ENCODE measurements around the gene ARL14.

ARL14 gene

GRCh38 chr3:160676547-160677303, at the start of gene ARL14:
TSS of gene ARL14 (plus strand) at chr3:160677160. CDS start at chr3:160677347, 187 bp downstream.
- no peak for DNase-seq

- no peak for DNase-seq
These were observed 47.5 kb upstream of the ARL14 start for GRCh38 chr3:160629491-160629890.

GRCh38 chr3:160633361-160634083, 43.4 kb upstream of the ARL14 start:
- DNase-seq: no peak

- DNase-seq: no peak
These were observed 41.7 kb upstream of the ARL14 start for GRCh38 chr3:160635213-160635612.

GRCh38 chr3:160637086-160637485, 39.9 kb upstream of the ARL14 start:
- DNase-seq: no peak

- no peak for DNase-seq
These were observed 38.8 kb upstream of the ARL14 start for GRCh38 chr3:160638184-160638583.

GRCh38 chr3:160641665-160642309, 35.2 kb upstream of the ARL14 start:
- DNase-seq: no peak

GRCh38 chr3:160643994-160644393, 33.0 kb upstream of the ARL14 start:
- DNase-seq: no peak

- no peak for DNase-seq
These were observed 32.5 kb upstream of the ARL14 start for GRCh38 chr3:160644491-160644890.

GRCh38 chr3:160648701-160649100, 28.3 kb upstream of the ARL14 start:
- no peak for DNase-seq

GRCh38 chr3:160649596-160649995, 27.4 kb upstream of the ARL14 start:
- no peak for DNase-seq

- DNase-seq: no peak
These were observed 23.4 kb upstream of the ARL14 start for GRCh38 chr3:160653512-160653911.

- no peak for DNase-seq
These were observed 16.1 kb upstream of the ARL14 start for GRCh38 chr3:160660902-160661301.

- no peak for DNase-seq
These were observed 15.3 kb upstream of the ARL14 start for GRCh38 chr3:160661660-160662059.

GRCh38 chr3:160665231-160665630, 11.7 kb upstream of the ARL14 start:
- DNase-seq: no peak

- no peak for DNase-seq
These were observed 11.0 kb upstream of the ARL14 start for GRCh38 chr3:160665784-160666526.

- no peak for DNase-seq
These were observed 9.5 kb upstream of the ARL14 start for GRCh38 chr3:160667452-160667851.

- DNase-seq: no peak
These were observed 8.5 kb upstream of the ARL14 start for GRCh38 chr3:160668454-160668853.

GRCh38 chr3:160671231-160671630, 5.7 kb upstream of the ARL14 start:
- DNase-seq: no peak

- DNase-seq: no peak
These were observed 5.0 kb upstream of the ARL14 start for GRCh38 chr3:160671995-160672394.

GRCh38 chr3:160673188-160673587, 3.8 kb upstream of the ARL14 start:
- DNase-seq: no peak

GRCh38 chr3:160675566-160676124, 1.3 kb upstream of the ARL14 start:
- DNase-seq: no peak

GRCh38 chr3:160677459-160677881, 510 bp downstream of the ARL14 start:
- no peak for DNase-seq
